Ishikawa (cell line): ENCODE measurements around the gene STUM.

Experiments
- EGR1 ChIP-seq: IDR thresholded peaks from 2 replicates; pipeline ENCODE4 v1.6.1; 2012
- EP300 ChIP-seq: IDR thresholded peaks from 2 replicates; pipeline ENCODE4 v1.6.1; 2012; ENCODE audit warnings: borderline replicate concordance
- NFIC ChIP-seq: IDR thresholded peaks from 2 replicates; pipeline ENCODE4 v1.6.1; 2012
- RAD21 ChIP-seq: IDR thresholded peaks from 2 replicates; pipeline ENCODE4 v1.6.1; 2012; ENCODE audit warnings: low read depth
- TAF1 ChIP-seq: IDR thresholded peaks from 2 replicates; pipeline ENCODE4 v1.6.1; 2012; ENCODE audit warnings: low read depth, mild to moderate bottlenecking
- TCF12 ChIP-seq: IDR thresholded peaks from 2 replicates; pipeline ENCODE4 v1.6.1; 2012; ENCODE audit warnings: low read depth
- YY1 ChIP-seq: IDR thresholded peaks from 2 replicates; pipeline ENCODE4 v1.6.1; 2012; ENCODE audit warnings: low read depth
- TF ChIP-seq, protein P1 (sequence below): IDR thresholded peaks from 2 replicates; pipeline ENCODE4 v1.6.1; 2012; ENCODE audit warnings: low read depth, mild to moderate bottlenecking
- TF ChIP-seq, protein P2 (sequence below): IDR thresholded peaks from 2 replicates; pipeline ENCODE4 v1.6.1; 2012

DNA sequence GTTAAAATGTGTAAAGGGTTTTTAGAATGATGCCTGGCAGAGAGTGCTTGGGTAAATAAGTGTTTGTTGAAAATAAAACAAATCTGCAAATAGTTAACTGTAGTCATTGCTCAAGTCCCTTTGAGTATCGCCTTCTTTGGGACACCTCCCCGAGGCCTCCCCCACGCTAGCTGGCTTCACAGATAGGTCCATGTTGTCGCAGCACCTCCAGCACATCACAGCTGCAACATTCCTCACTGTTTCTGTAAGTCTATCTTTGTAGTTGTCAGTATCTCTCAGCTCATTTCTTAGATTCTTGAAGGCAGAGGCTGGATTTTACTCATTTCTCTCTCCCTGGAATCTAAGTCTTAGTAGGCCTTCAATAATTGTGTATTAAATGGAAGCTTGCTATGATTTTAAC lies 1.6 kb upstream of the STUM start:
- TF ChIP-seq EGR1 (no peak), RAD21 (no peak), YY1 (no peak), TCF12 (no peak), EP300 (no peak), NFIC (no peak), TAF1 (no peak)
- TF ChIP-seq, protein P1, sequence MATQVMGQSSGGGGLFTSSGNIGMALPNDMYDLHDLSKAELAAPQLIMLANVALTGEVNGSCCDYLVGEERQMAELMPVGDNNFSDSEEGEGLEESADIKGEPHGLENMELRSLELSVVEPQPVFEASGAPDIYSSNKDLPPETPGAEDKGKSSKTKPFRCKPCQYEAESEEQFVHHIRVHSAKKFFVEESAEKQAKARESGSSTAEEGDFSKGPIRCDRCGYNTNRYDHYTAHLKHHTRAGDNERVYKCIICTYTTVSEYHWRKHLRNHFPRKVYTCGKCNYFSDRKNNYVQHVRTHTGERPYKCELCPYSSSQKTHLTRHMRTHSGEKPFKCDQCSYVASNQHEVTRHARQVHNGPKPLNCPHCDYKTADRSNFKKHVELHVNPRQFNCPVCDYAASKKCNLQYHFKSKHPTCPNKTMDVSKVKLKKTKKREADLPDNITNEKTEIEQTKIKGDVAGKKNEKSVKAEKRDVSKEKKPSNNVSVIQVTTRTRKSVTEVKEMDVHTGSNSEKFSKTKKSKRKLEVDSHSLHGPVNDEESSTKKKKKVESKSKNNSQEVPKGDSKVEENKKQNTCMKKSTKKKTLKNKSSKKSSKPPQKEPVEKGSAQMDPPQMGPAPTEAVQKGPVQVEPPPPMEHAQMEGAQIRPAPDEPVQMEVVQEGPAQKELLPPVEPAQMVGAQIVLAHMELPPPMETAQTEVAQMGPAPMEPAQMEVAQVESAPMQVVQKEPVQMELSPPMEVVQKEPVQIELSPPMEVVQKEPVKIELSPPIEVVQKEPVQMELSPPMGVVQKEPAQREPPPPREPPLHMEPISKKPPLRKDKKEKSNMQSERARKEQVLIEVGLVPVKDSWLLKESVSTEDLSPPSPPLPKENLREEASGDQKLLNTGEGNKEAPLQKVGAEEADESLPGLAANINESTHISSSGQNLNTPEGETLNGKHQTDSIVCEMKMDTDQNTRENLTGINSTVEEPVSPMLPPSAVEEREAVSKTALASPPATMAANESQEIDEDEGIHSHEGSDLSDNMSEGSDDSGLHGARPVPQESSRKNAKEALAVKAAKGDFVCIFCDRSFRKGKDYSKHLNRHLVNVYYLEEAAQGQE, result no peak
- TF ChIP-seq, protein P2, sequence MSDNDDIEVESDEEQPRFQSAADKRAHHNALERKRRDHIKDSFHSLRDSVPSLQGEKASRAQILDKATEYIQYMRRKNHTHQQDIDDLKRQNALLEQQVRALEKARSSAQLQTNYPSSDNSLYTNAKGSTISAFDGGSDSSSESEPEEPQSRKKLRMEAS, result no peak
